ENCODE results near the gene MPND.

- no peak for TF ChIP-seq POLR2A (IDR thresholded peaks at IDR 0.05)
- no peak for TF ChIP-seq POLR2AphosphoS5 (IDR thresholded peaks at IDR 0.05)
Measured at GRCh38 chr19:4357095-4357797, 13.9 kb downstream of the MPND start.
